Activated T-helper 1 cell treated with anti-CD3 and anti-CD28 coated beads, Interleukin-12 subunit alpha, Interleukin-12 subunit beta, Interleukin-2, Interleukin-4 antibody, amounts not matched to agents 30 ng/mL and 10 ng/mL and 1 ng/mL, durations not matched to agents 14 hours and 24 hours and 36 hours (primary cell): Measurements from ENCODE around the gene PSTPIP2. TPM values are rescaled to one million over a fixed set of nuclear protein-coding genes. Genes with fewer than 3 reads are reported as not detected.

Experiments used
- DNase-seq: peaks from one replicate; pipeline ENCODE4 v3.0.0; 2021; ENCODE audit warnings: low spot score
- H3K27ac Mint-ChIP-seq: one replicate; pipeline ENCODE4 v1.8.0; 2021; ENCODE audit warnings: mild to moderate bottlenecking, mixed read lengths
- H3K27me3 Mint-ChIP-seq: one replicate; pipeline ENCODE4 v1.8.0; 2022; ENCODE audit warnings: mild to moderate bottlenecking, moderate library complexity, mixed read lengths; ENCODE audit not compliant: insufficient read depth
- H3K36me3 Mint-ChIP-seq: one replicate; pipeline ENCODE4 v1.8.0; 2021; ENCODE audit warnings: low read depth, mixed read lengths
- H3K4me1 Mint-ChIP-seq: one replicate; pipeline ENCODE4 v1.8.0; 2021; ENCODE audit warnings: low read depth, mixed read lengths
- H3K4me3 Mint-ChIP-seq: one replicate; pipeline ENCODE4 v1.8.0; 2021; ENCODE audit warnings: mild to moderate bottlenecking, moderate library complexity, mixed read lengths
- H3K9me3 Mint-ChIP-seq: one replicate; pipeline ENCODE4 v1.8.0; 2021; ENCODE audit warnings: mixed read lengths
- intact Hi-C: fragments of 100-400 bp; cut with micrococcal nuclease; formaldehyde crosslinking; loops from one replicate; pipeline ENCODE4 v1.15.1; 2024
- total RNA-seq: library from RNA; stranded (reverse); gene quantifications from 2 replicates; pipeline ENCODE4 v1.2.3, GENCODE V29; 2022

The PSTPIP2 gene
- total RNA-seq, 1 donor from 2014 or later, result 19.2 TPM

- H3K27me3 Mint-ChIP-seq, result no peaks in the 10 kb centered on the region
- H3K27ac Mint-ChIP-seq, result no peak overlapping the region
- H3K4me1 Mint-ChIP-seq, result peaks cover 37% of the 10 kb centered on the region
- H3K4me3 Mint-ChIP-seq, result no peak overlapping the region
- H3K36me3 Mint-ChIP-seq, result peaks cover 28% of the 10 kb centered on the region
- intact Hi-C loops, result no loop called here
- no peaks in the 10 kb centered on the region for H3K9me3 Mint-ChIP-seq
- no peak for DNase-seq
Measured at GRCh38 chr18:45958027-45958426, 114.0 kb downstream of the PSTPIP2 start.

GRCh38 chr18:45957100-45957499 is 115.0 kb downstream of the PSTPIP2 start:
- Mint-ChIP-seq H3K27ac (no peak overlapping the region), H3K36me3 (peaks cover 33% of the 10 kb centered on the region), H3K27me3 (no peaks in the 10 kb centered on the region), H3K4me3 (no peak overlapping the region), H3K9me3 (no peaks in the 10 kb centered on the region), H3K4me1 (peaks cover 28% of the 10 kb centered on the region)
- intact Hi-C loops, result no loop called here
- DNase-seq, result no peak

- Mint-ChIP-seq H3K9me3 (no peaks in the 10 kb centered on the region), H3K4me3 (no peak overlapping the region), H3K36me3 (peaks cover 34% of the 10 kb centered on the region), H3K27ac (no peak overlapping the region), H3K4me1 (peaks cover 15% of the 10 kb centered on the region), H3K27me3 (no peaks in the 10 kb centered on the region)
- no peak for DNase-seq
- intact Hi-C loops, result no loop called here
Measured at GRCh38 chr18:45954070-45954934, 117.8 kb downstream of the PSTPIP2 start.

GRCh38 chr18:45951016-45951714 is 120.9 kb downstream of the PSTPIP2 start:
- intact Hi-C loops, result no loop called here
- H3K4me1 Mint-ChIP-seq, result peaks cover 4% of the 10 kb centered on the region
- no peak overlapping the region for H3K27ac Mint-ChIP-seq
- H3K27me3 Mint-ChIP-seq, result no peaks in the 10 kb centered on the region
- H3K36me3 Mint-ChIP-seq, result peaks cover 52% of the 10 kb centered on the region
- no peak for DNase-seq
- no peaks in the 10 kb centered on the region for H3K9me3 Mint-ChIP-seq
- H3K4me3 Mint-ChIP-seq, result no peak overlapping the region

- H3K36me3 Mint-ChIP-seq, result peaks cover 61% of the 10 kb centered on the region
- no peak for DNase-seq
- H3K27me3 Mint-ChIP-seq, result no peaks in the 10 kb centered on the region
Measured at GRCh38 chr18:45945669-45946068, 126.4 kb downstream of the PSTPIP2 start.

GRCh38 chr18:45940724-45941123 is 131.3 kb downstream of the PSTPIP2 start:
- Mint-ChIP-seq H3K27me3 (no peaks in the 10 kb centered on the region), H3K27ac (no peak overlapping the region), H3K4me3 (no peak overlapping the region), H3K36me3 (peaks cover 61% of the 10 kb centered on the region), H3K9me3 (no peaks in the 10 kb centered on the region), H3K4me1 (peaks cover 26% of the 10 kb centered on the region)
- intact Hi-C loops, result no loop called here
- no peak for DNase-seq

More at GRCh38 chr18:45945669-45946068, 126.4 kb downstream of the PSTPIP2 start:
- no peak overlapping the region for H3K27ac Mint-ChIP-seq
- H3K9me3 Mint-ChIP-seq, result no peaks in the 10 kb centered on the region
- no peak overlapping the region for H3K4me3 Mint-ChIP-seq
- peaks cover 4% of the 10 kb centered on the region for H3K4me1 Mint-ChIP-seq
- intact Hi-C loops, result no loop called here

- no peak for DNase-seq
- intact Hi-C loops, result loop anchor here (2.0 kb wide), 1 partner anchor 74 kb away; no protein-coding TSS in a partner anchor
- no peaks in the 10 kb centered on the region for H3K9me3 Mint-ChIP-seq
- H3K4me3 Mint-ChIP-seq, result no peak overlapping the region
- H3K27me3 Mint-ChIP-seq, result no peaks in the 10 kb centered on the region
- H3K36me3 Mint-ChIP-seq, result peaks cover 50% of the 10 kb centered on the region
- H3K4me1 Mint-ChIP-seq, result peaks cover 27% of the 10 kb centered on the region
- H3K27ac Mint-ChIP-seq, result no peak overlapping the region
Measured at GRCh38 chr18:45939236-45939635, 132.8 kb downstream of the PSTPIP2 start.

GRCh38 chr18:45938488-45938935 is 133.5 kb downstream of the PSTPIP2 start:
- intact Hi-C loops, result loop anchor here (2.0 kb wide), 1 partner anchor 74 kb away; no protein-coding TSS in a partner anchor
- Mint-ChIP-seq H3K4me1 (peaks cover 27% of the 10 kb centered on the region), H3K27me3 (no peaks in the 10 kb centered on the region), H3K9me3 (no peaks in the 10 kb centered on the region), H3K27ac (peak overlapping the region; percentile 60), H3K4me3 (no peak overlapping the region), H3K36me3 (peaks cover 47% of the 10 kb centered on the region)
- no peak for DNase-seq

GRCh38 chr18:45935591-45936335 is 136.3 kb downstream of the PSTPIP2 start:
- intact Hi-C loops, result no loop called here
- no peak for DNase-seq
- Mint-ChIP-seq H3K4me1 (peaks cover 23% of the 10 kb centered on the region), H3K4me3 (no peak overlapping the region), H3K27me3 (no peaks in the 10 kb centered on the region), H3K36me3 (peaks cover 33% of the 10 kb centered on the region), H3K9me3 (no peaks in the 10 kb centered on the region), H3K27ac (no peak overlapping the region)

Other genes with a start within 250 kb of the PSTPIP2 start
- not detected in 2 replicates for gene SIGLEC15, start 246.6 kb downstream of the PSTPIP2 start, total RNA-seq
- 14.3 and 14.6 TPM in 2 replicates for gene EPG5, start 104.9 kb downstream of the PSTPIP2 start, total RNA-seq
- 412 and 420 TPM in 2 replicates for gene ATP5F1A, start 26.0 kb upstream of the PSTPIP2 start, total RNA-seq
- gene HAUS1, start 32.1 kb upstream of the PSTPIP2 start, total RNA-seq, result 41.8 and 42.1 TPM in 2 replicates